HG02759 (cell line): Measurements from ENCODE around the gene PCDHA9.
"Not testable (repeated sequence)": the region's sequence is repeated elsewhere in the genome, so short reads cannot be mapped to it uniquely, and the experiment has no call there.

Experiments used
- ATAC-seq: cut with Tn5 transposase; IDR thresholded peaks from one replicate; pipeline ENCODE4 v1.9.1; 2021; ENCODE audit warnings: mild to moderate bottlenecking, moderate library complexity; ENCODE audit not compliant: unreplicated experiment

PCDHA9 gene

GRCh38 chr5:140833993-140834392 is 14.2 kb upstream of the PCDHA9 start, which contains the start of gene PCDHA7:
Gene PCDHA7 (plus strand): TSS chr5:140834269. CDS start chr5:140834384, 115 bp downstream.
- ATAC-seq, result no peak

GRCh38 chr5:140834439-140835008 is 13.7 kb upstream of the PCDHA9 start:
- ATAC-seq, result not testable (repeated sequence)

- no peak for ATAC-seq
Observed at GRCh38 chr5:140835622-140836510, 12.3 kb upstream of the PCDHA9 start.

GRCh38 chr5:140840978-140841962 is 6.9 kb upstream of the PCDHA9 start, which contains the start of gene PCDHA8:
Gene PCDHA8 (plus strand): TSS chr5:140841187. CDS start chr5:140841322, 135 bp downstream.
- ATAC-seq, result no peak

- no peak for ATAC-seq
Observed at GRCh38 chr5:140842798-140843733, 5.1 kb upstream of the PCDHA9 start.

GRCh38 chr5:140849831-140850634 is 1.9 kb downstream of the PCDHA9 start:
- ATAC-seq, result not testable (repeated sequence)

- ATAC-seq, result no peak
Observed at GRCh38 chr5:140855772-140856674, 7.8 kb downstream of the PCDHA9 start, which contains the start of gene PCDHA10. Gene PCDHA10 (plus strand): TSS chr5:140855897. CDS start chr5:140856049, 152 bp downstream.

- ATAC-seq, result no peak
Observed at GRCh38 chr5:140857177-140857986, 9.2 kb downstream of the PCDHA9 start.

- no peak for ATAC-seq
Observed at GRCh38 chr5:140857987-140858240, 9.7 kb downstream of the PCDHA9 start.

GRCh38 chr5:140862441-140863295 is 14.5 kb downstream of the PCDHA9 start:
- no peak for ATAC-seq

GRCh38 chr5:140868721-140869554 is 20.8 kb downstream of the PCDHA9 start, which contains the start of gene PCDHA11:
Gene PCDHA11 (plus strand): TSS chr5:140868957. CDS start chr5:140869104, 147 bp downstream.
- no peak for ATAC-seq

GRCh38 chr5:140869555-140869886 is 21.3 kb downstream of the PCDHA9 start:
- no peak for ATAC-seq

GRCh38 chr5:140870221-140871201 is 22.3 kb downstream of the PCDHA9 start:
- no peak for ATAC-seq
